GM12892 (cell line): Measurements from ENCODE around the gene ZDHHC14.

Experiments used
- POLR2A ChIP-seq: IDR thresholded peaks from 2 replicates; pipeline ENCODE4 v1.6.1; 2011; ENCODE audit warnings: low read depth, low read length, control low read depth
- POLR2AphosphoS5 ChIP-seq: IDR thresholded peaks from 2 replicates; pipeline ENCODE4 v1.6.1; 2011; ENCODE audit warnings: low read depth, low read length, control low read depth
- TAF1 ChIP-seq: IDR thresholded peaks from 2 replicates; pipeline ENCODE4 v1.6.1; 2011; ENCODE audit warnings: low read depth, mild to moderate bottlenecking, control low read depth, low read length, borderline replicate concordance

GRCh38 chr6:157723376-157723775 is 342.4 kb downstream of the ZDHHC14 start:
- TF ChIP-seq POLR2AphosphoS5 (no peak), POLR2A (no peak), TAF1 (no peak)
